Fibroblast of the aortic adventitia (primary cell): ENCODE data around the gene ALG12. TPM values are rescaled to one million over a fixed set of nuclear protein-coding genes. Genes with fewer than 3 reads are reported as not detected.

Experiments used
- DNase-seq: peaks from one replicate; pipeline ENCODE4 v3.0.0-alpha.2; 2010; ENCODE audit warnings: low read depth
- H3K4me3 ChIP-seq: 2 replicates; pipeline ENCODE4 v1.5.1; 2011; ENCODE audit warnings: low read depth, mild to moderate bottlenecking, control low read depth, low read length, moderate library complexity
- CTCF ChIP-seq: IDR thresholded peaks from 2 replicates; pipeline ENCODE4 v1.5.1; 2011; ENCODE audit warnings: mild to moderate bottlenecking, low read length, control low read depth, inconsistent platforms; ENCODE audit not compliant: insufficient read depth
- total RNA-seq: library from RNA; depleted of rRNA; stranded (reverse); fragments of >200 nt; gene quantifications from 2 replicates; pipeline ENCODE4 v1.2.3, GENCODE V29; 2012; ENCODE audit warnings: low replicate concordance

ALG12 gene
- total RNA-seq, 1 donor: 19.9 TPM

DNA sequence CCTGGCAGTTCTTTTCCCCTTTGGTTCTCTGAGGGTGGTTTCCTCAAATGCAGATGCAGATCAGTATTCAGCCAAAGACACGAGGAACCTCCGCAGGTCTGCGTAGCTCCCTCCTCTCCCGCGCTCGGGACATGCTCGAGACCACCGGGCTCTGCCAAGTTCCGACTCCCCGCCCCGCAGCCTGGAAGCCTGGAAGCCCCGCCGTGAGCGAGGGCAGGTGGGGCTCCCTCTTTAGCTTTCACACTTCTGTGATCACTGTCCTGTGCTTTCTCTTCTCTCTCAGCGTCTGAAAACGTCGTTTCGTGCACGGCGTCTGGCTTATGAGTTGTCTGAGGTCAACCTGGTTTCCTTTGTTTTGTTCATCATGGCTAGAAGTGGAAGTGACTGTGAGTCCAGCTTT, 38.0 kb downstream of the ALG12 start:
- no peak for TF ChIP-seq CTCF
- H3K4me3 ChIP-seq: no peak overlapping the region
- no peak for DNase-seq

DNA sequence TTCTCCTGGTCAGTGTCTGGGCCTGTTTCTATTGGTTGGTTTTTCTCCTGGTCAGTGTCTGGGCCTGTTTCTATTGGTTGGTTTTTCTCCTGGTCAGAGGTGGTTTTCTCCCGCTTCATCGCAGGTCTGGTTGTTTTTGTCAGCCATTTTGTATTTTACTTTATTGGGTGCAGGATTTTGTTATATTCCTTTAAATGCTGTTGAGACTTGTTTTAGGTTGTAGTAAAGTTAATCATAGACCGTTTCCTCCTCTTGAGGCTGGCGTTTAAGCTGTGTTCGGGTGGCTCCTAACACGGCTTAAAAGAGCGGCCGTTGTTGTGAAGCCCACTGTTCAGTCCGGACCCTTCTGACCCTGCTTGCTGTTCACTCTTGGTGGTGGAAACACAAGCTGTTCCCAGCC, 38.4 kb downstream of the ALG12 start:
- TF ChIP-seq CTCF: no peak
- DNase-seq: no peak
- no peak overlapping the region for H3K4me3 ChIP-seq

- no peak for DNase-seq
- no peak overlapping the region for H3K4me3 ChIP-seq
- TF ChIP-seq CTCF: no peak
Observed at GRCh38 chr22:49878206-49878605, 40.0 kb downstream of the ALG12 start.

GRCh38 chr22:49877642-49878041, 40.6 kb downstream of the ALG12 start:
- no peak for DNase-seq
- no peak overlapping the region for H3K4me3 ChIP-seq
- no peak for TF ChIP-seq CTCF

- no peak for TF ChIP-seq CTCF
- no peak for DNase-seq
- no peak overlapping the region for H3K4me3 ChIP-seq
Observed at GRCh38 chr22:49873228-49873940, 44.9 kb downstream of the ALG12 start.

DNA sequence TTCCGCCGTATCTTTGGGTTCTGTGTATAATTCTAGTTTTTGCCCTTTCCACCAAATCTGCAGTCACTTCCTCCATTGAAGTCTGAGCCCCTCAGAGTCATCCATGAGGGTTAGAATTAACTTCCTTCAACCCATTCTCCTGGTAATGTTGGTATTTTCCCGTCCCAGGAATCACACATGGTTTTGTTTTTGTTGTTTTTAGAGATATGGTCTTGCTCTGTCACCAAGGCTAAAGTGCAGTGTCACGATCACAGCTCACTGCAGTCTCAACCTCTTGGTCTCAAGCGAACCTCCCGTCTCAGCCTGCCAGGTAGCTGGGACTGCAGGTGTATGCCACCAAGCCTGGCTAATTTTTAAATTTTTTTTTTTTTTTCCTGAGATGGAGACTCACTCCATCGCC, 45.9 kb downstream of the ALG12 start:
- no peak overlapping the region for H3K4me3 ChIP-seq
- TF ChIP-seq CTCF: no peak
- no peak for DNase-seq

DNA sequence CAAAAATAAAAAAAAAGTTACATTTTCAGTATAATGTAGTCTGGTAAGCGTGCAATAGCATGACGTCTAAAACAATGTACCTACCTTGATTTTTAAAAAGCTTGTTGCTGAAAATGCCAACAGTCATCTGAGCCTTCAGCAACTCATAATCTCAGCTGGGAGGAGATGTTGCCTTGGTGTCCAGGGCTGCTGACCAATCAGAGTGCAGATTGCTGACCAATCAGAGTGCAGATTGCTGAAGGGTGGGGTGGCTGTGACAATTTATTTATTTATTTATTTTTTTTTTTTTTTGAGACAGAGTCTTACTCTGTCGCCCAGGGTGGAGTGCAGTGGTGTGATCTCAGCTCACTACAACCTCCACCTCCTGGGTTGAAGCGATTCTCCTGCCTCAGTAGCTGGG, 46.8 kb downstream of the ALG12 start:
- no peak for TF ChIP-seq CTCF
- DNase-seq: no peak
- no peak overlapping the region for H3K4me3 ChIP-seq
